ENCODE measurements around the gene ARHGEF10L.

DNA sequence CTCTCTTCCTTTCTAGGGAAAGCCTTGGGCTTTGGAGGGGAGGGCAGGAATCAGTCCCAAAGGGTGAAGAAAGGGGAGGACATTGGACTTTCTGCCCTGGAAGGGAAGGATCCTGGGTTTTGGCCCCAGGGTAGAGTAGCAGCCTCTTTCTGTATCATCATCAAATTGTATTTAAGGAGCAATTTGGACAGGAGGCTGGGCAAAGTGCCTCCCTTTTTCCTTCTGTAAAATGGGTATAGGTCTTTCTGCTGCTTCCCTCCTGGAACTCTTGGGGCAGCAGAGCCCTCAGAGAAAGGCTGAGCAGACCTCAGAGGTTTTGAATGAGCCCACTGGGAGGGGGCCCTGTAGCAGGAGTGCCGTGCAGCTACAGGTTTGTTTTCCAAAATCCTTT lies 38.4 kb downstream of the ARHGEF10L start:
- TF ChIP-seq, protein P1, sequence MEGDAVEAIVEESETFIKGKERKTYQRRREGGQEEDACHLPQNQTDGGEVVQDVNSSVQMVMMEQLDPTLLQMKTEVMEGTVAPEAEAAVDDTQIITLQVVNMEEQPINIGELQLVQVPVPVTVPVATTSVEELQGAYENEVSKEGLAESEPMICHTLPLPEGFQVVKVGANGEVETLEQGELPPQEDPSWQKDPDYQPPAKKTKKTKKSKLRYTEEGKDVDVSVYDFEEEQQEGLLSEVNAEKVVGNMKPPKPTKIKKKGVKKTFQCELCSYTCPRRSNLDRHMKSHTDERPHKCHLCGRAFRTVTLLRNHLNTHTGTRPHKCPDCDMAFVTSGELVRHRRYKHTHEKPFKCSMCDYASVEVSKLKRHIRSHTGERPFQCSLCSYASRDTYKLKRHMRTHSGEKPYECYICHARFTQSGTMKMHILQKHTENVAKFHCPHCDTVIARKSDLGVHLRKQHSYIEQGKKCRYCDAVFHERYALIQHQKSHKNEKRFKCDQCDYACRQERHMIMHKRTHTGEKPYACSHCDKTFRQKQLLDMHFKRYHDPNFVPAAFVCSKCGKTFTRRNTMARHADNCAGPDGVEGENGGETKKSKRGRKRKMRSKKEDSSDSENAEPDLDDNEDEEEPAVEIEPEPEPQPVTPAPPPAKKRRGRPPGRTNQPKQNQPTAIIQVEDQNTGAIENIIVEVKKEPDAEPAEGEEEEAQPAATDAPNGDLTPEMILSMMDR (IDR thresholded peaks at IDR 0.05; ENCODE audit: insufficient read depth, low read length): no peak
- TF ChIP-seq, protein P2, sequence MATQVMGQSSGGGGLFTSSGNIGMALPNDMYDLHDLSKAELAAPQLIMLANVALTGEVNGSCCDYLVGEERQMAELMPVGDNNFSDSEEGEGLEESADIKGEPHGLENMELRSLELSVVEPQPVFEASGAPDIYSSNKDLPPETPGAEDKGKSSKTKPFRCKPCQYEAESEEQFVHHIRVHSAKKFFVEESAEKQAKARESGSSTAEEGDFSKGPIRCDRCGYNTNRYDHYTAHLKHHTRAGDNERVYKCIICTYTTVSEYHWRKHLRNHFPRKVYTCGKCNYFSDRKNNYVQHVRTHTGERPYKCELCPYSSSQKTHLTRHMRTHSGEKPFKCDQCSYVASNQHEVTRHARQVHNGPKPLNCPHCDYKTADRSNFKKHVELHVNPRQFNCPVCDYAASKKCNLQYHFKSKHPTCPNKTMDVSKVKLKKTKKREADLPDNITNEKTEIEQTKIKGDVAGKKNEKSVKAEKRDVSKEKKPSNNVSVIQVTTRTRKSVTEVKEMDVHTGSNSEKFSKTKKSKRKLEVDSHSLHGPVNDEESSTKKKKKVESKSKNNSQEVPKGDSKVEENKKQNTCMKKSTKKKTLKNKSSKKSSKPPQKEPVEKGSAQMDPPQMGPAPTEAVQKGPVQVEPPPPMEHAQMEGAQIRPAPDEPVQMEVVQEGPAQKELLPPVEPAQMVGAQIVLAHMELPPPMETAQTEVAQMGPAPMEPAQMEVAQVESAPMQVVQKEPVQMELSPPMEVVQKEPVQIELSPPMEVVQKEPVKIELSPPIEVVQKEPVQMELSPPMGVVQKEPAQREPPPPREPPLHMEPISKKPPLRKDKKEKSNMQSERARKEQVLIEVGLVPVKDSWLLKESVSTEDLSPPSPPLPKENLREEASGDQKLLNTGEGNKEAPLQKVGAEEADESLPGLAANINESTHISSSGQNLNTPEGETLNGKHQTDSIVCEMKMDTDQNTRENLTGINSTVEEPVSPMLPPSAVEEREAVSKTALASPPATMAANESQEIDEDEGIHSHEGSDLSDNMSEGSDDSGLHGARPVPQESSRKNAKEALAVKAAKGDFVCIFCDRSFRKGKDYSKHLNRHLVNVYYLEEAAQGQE (IDR thresholded peaks at IDR 0.05; ENCODE audit: insufficient replicate concordance, low read depth): no peak
- TF ChIP-seq POLR2AphosphoS5 (IDR thresholded peaks at IDR 0.05; ENCODE audit: low read depth) (no peak), GABPA (IDR thresholded peaks at IDR 0.05; ENCODE audit: low read depth) (no peak), SPI1 (IDR thresholded peaks at IDR 0.05; ENCODE audit: borderline replicate concordance, low read depth) (no peak)
